HG02759 (cell line): ENCODE data around the gene ACR.
"Not testable (repeated sequence)": the region's sequence is repeated elsewhere in the genome, so short reads cannot be mapped to it uniquely, and the experiment has no call there.

Experiments used
- ATAC-seq: cut with Tn5 transposase; IDR thresholded peaks from one replicate; pipeline ENCODE4 v1.9.1; 2021; ENCODE audit warnings: mild to moderate bottlenecking, moderate library complexity; ENCODE audit not compliant: unreplicated experiment

The ACR gene

GRCh38 chr22:50761829-50762228, 23.8 kb downstream of the ACR start:
- ATAC-seq = not testable (repeated sequence)

GRCh38 chr22:50764288-50764687, 26.3 kb downstream of the ACR start:
- not testable (repeated sequence) for ATAC-seq

DNA sequence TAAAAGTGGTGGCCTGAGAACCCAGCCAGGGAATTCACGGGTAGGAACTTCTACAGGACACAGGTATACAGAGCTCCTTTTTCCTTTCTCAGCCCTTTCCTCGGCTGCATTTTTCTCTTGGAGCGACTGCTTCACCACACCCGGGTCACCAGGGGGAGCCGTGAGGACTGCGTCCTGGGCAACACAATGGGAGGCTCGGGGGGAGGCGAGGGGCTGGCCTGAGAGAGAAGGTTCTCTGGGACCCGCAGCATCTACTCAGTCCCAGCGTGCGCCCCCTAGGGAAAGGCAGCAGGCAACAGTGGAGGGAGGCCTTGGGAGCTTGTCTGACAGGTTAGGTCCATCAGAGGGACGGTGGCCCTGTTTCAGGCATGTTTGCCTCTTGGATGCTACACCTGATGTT, 37.1 kb downstream of the ACR start:
- ATAC-seq = not testable (repeated sequence)

GRCh38 chr22:50777631-50778030, 39.6 kb downstream of the ACR start:
- not testable (repeated sequence) for ATAC-seq

- ATAC-seq = not testable (repeated sequence)
These were observed 42.2 kb downstream of the ACR start for GRCh38 chr22:50780244-50780643.

GRCh38 chr22:50782253-50782652, 44.2 kb downstream of the ACR start:
- not testable (repeated sequence) for ATAC-seq

DNA sequence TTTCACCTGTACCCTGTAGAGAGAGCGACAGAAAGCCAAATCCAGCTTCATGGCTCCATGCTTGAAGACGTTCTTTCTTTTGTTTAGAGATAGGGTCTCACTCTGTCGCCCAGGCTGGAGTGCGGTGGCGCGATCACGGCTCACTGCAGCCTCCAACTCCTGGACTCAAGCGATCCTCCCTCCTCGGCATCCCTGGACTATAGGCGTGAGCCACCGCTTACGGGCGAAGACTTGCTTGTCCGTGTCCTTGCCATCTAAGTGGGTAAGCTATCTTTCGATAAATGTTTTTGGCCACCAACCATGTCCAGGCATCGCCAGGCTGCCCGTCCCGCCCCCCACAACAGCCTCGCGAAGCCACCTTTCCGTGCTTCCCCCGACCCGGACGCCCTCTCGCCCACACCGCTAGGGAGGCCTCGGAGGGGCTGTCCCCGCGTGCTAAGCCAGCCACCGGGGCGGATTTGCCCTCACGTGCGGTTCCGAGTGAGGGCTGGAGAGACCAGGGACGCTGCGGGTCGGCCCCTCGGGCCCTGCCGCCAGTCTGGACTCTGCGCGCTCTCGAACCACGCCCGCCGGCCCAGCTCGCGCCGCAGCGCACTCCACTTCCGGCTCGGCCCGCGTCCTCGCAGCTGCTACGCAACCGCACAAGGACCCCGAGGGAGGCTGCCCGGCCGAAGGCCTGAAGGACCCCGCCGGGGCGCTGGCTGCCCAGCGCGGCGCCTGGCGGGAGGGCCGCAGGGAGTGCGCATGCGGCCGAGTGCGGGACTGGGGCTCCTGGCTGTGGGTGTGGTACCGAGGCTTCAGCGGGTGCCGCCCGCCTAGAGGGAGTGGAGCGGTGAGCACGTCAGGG, 45.3 kb downstream of the ACR start, which contains the start of gene RABL2B:
RABL2B (minus strand) TSS at position 604 of the 847 bp plus-strand sequence. CDS start 1,342 bp downstream, outside the sequence.
- ATAC-seq = peak; percentile 96

- peak; percentile 32 for ATAC-seq
These were observed 45.9 kb downstream of the ACR start for GRCh38 chr22:50783880-50784276.

GRCh38 chr22:50785289-50785688, 47.3 kb downstream of the ACR start:
- not testable (repeated sequence) for ATAC-seq

- not testable (repeated sequence) for ATAC-seq
These were observed 48.9 kb downstream of the ACR start for GRCh38 chr22:50786936-50787335.
